Measurements from ENCODE around the gene PILRB.
"Not testable (repeated sequence)": the region's sequence is repeated elsewhere in the genome, so short reads cannot be mapped to it uniquely, and the experiment has no call there.

PILRB gene

DNA sequence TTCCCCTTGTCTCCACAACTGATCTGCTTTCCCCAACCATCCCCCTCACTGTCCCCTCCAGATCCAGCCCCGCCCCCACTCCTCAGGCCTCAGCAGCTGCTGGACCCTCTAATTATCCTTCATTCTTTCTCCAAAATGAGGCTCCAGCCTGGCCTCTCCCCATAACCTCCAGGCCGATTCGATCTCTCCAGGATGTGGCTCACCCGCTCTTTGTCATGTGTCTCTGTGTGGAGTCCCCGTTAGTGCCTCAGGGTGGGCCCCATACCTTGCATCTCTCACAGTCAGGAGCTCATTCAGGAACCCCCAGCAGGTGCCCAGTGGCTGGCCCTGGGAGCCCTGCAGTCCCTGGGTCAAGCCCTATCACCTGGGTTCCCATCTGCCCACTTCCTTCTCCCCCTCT, 16.7 kb downstream of the PILRB start:
- H3K36me3 Mint-ChIP-seq (ENCODE audit: low read depth): peaks cover 15% of the 10 kb centered on the region
- no peaks in the 10 kb centered on the region for H3K9me3 Mint-ChIP-seq
- H3K27ac Mint-ChIP-seq: no peak overlapping the region
- no peak for TF ChIP-seq CTCF (IDR thresholded peaks at IDR 0.05)
- DNase-seq: no peak
- H3K4me3 Mint-ChIP-seq: no peak overlapping the region
- no peaks in the 10 kb centered on the region for H3K27me3 Mint-ChIP-seq (ENCODE audit: low read depth, poor library complexity)
- H3K4me1 Mint-ChIP-seq: peaks cover 42% of the 10 kb centered on the region

DNA sequence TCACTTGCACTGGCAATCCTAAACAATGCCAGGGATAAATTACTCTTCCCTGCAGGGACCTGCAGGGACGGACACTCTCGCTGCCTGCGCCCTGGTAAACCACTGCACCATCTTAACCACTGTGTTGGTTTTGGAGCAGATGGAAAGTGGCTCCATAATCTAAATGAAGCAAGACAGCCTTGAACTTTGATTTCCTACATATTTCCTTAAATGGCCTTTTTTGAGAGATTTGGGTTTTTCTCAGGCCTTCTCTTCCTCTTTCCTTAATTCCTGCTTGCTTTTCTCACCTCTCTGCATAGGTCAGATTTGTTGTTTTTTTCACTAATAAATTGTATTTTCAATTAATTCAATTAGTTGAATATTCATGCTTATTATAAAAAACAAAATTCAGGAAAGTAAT, 18.1 kb downstream of the PILRB start:
- Mint-ChIP-seq H3K27me3 (ENCODE audit: low read depth, poor library complexity) (no peaks in the 10 kb centered on the region), H3K4me1 (peaks cover 35% of the 10 kb centered on the region), H3K27ac (no peak overlapping the region), H3K36me3 (ENCODE audit: low read depth) (peaks cover 20% of the 10 kb centered on the region), H3K4me3 (no peak overlapping the region), H3K9me3 (peaks cover 3% of the 10 kb centered on the region)
- no peak for DNase-seq
- no peak for TF ChIP-seq CTCF (IDR thresholded peaks at IDR 0.05)

DNA sequence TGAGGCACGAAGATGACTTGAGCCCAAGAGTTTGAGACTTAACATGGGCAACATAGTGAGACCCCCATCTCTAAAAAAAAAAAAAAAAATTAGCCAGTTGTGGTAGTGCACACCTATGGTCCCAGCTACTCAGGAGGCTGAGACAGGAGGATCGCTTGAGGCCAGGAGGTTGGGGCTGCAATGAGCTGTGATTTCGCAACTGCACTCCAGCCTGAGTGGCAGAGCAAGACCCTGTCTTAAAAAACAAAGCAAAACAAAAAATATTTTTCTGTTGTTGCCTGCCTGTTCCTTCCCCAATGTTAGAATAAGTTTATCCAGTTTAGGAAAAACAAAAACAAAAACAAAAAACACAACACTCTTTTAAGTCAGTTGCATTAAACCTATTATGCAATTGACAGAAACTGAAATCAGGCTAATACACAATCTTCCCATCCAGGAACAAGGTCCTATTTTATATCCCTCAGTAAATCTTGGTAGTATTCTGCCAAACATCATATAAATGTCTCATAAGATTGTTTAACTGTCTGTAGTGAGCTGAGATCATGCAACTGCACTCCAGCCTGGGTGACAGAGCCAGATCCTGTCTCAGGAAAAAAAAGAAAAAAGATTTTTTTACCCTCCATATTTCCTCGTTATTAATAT, 20.3 kb downstream of the PILRB start:
- Mint-ChIP-seq H3K27me3 (ENCODE audit: low read depth, poor library complexity) (no peaks in the 10 kb centered on the region), H3K4me3 (no peak overlapping the region), H3K27ac (no peak overlapping the region), H3K4me1 (peaks cover 27% of the 10 kb centered on the region), H3K9me3 (peaks cover 3% of the 10 kb centered on the region), H3K36me3 (ENCODE audit: low read depth) (peaks cover 20% of the 10 kb centered on the region)
- TF ChIP-seq CTCF (IDR thresholded peaks at IDR 0.05): no peak
- DNase-seq: no peak

GRCh38 chr7:100380196-100380595, 22.3 kb downstream of the PILRB start:
- no peak overlapping the region for H3K4me3 Mint-ChIP-seq
- H3K27ac Mint-ChIP-seq: no peak overlapping the region
- no peaks in the 10 kb centered on the region for H3K27me3 Mint-ChIP-seq (ENCODE audit: low read depth, poor library complexity)
- no peak for DNase-seq
- peaks cover 12% of the 10 kb centered on the region for H3K4me1 Mint-ChIP-seq
- H3K36me3 Mint-ChIP-seq (ENCODE audit: low read depth): peaks cover 20% of the 10 kb centered on the region
- H3K9me3 Mint-ChIP-seq: peaks cover 3% of the 10 kb centered on the region
- no peak for TF ChIP-seq CTCF (IDR thresholded peaks at IDR 0.05)

DNA sequence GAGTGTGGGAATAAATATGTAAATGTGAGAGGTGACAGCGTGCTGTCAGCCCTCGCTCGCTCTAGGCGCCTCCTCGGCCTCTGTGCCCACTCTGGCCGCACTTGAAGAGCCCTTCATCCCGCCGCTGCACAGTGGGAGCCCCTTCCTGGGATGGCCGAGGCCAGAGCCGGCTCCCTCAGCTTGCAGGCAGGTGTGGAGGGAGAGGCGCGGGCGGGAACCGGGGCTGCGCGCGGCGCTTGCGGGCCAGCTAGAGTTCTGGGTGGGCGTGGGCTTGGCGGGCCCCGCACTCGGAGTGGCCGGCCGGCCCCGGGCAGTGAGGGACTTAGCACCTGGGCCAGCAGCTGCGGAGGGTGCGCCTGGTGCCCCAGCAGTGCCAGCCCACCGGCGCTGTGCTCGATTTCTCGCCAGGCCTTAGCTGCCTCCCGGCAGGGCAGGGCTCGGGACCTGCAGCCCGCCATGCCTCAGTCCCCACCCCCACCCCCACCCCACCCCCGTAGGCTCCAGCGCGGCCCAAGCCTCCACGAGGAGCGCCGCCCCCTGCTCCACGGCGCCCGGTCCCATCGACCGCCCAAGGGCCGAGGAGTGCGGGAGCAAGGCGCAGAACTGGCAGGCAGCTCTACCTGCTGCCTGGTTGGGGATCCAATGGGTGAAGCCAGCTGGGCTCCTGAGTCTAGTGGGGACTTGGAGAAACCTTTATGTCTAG, 23.8 kb downstream of the PILRB start:
- not testable (repeated sequence) for H3K4me3 Mint-ChIP-seq; DNase-seq; H3K9me3 Mint-ChIP-seq; H3K27ac Mint-ChIP-seq; H3K27me3 Mint-ChIP-seq (ENCODE audit: low read depth, poor library complexity); H3K4me1 Mint-ChIP-seq
- H3K36me3 Mint-ChIP-seq (ENCODE audit: low read depth): peaks cover 11% of the 10 kb centered on the region

DNA sequence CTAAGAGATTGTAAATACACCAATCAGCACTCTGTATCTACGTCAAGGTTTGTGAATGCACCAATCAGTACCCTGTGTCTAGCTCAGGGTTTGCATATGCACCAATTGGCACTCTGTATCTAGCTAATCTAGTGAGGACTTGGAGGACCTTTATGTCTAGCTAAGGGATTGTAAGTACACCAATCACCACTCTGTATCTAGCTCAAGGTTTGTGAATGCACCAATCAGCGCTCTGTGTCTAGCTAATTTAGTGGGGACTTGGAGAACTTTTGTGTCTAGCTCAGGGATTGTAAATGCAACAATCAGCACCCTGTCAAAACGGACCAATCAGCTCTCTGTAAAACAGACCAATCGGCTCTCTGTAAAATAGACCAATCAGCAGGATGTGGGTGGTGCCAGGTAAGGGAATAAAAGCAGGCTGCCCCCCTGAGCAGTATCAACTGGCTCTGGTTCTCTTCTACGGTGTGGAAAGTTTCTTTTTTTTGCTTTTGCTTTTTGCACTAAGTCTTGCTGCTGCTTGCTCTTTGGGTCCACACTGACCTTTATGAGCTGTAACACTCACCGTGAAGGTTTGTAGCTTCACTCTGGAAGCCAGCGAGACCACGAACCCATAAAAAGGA, 24.4 kb downstream of the PILRB start:
- Mint-ChIP-seq H3K27ac (peak overlapping the region; percentile 26), H3K36me3 (ENCODE audit: low read depth) (peaks cover 11% of the 10 kb centered on the region)
- not testable (repeated sequence) for H3K4me3 Mint-ChIP-seq; H3K4me1 Mint-ChIP-seq; DNase-seq; H3K9me3 Mint-ChIP-seq; H3K27me3 Mint-ChIP-seq (ENCODE audit: low read depth, poor library complexity)
